Endometrium (tissue), 2 donors: Measurements from ENCODE around the gene FAM53B.
"Not testable (repeated sequence)": the region's sequence is repeated elsewhere in the genome, so short reads cannot be mapped to it uniquely, and the experiment has no call there.

Source experiments
- FAIRE-seq: peaks from 2 replicates; lab custom pipeline; 2012; peaks lifted over from hg19 to GRCh38; lab: Jason Lieb, UNC
- donor health status: control.
- donor health status: control.

FAM53B gene

GRCh38 chr10:124596962-124597845, 147.0 kb downstream of the FAM53B start:
- no peak for FAIRE-seq

GRCh38 chr10:124596116-124596785, 147.9 kb downstream of the FAM53B start:
- no peak for FAIRE-seq

- no peak for FAIRE-seq
These were observed 148.9 kb downstream of the FAM53B start for GRCh38 chr10:124595143-124595883.

- FAIRE-seq, result no peak
These were observed 149.9 kb downstream of the FAM53B start for GRCh38 chr10:124594240-124594639.

- no peak for FAIRE-seq
These were observed 150.7 kb downstream of the FAM53B start for GRCh38 chr10:124593431-124593985.

GRCh38 chr10:124592736-124593430, 151.3 kb downstream of the FAM53B start:
- FAIRE-seq, result no peak

GRCh38 chr10:124592101-124592500, 152.1 kb downstream of the FAM53B start:
- no peak for FAIRE-seq

- FAIRE-seq, result no peak
These were observed 153.1 kb downstream of the FAM53B start for GRCh38 chr10:124591123-124591495.

GRCh38 chr10:124590216-124591122, 153.7 kb downstream of the FAM53B start:
- FAIRE-seq, result no peak

GRCh38 chr10:124589491-124590041, 154.6 kb downstream of the FAM53B start:
- no peak for FAIRE-seq

GRCh38 chr10:124588736-124589490, 155.3 kb downstream of the FAM53B start:
- FAIRE-seq, result no peak

GRCh38 chr10:124588341-124588735, 155.8 kb downstream of the FAM53B start:
- not testable (repeated sequence) for FAIRE-seq

- FAIRE-seq, result no peak
These were observed 156.4 kb downstream of the FAM53B start for GRCh38 chr10:124587811-124588211.

GRCh38 chr10:124586142-124586541, 158.0 kb downstream of the FAM53B start:
- no peak for FAIRE-seq

GRCh38 chr10:124579011-124579399, 165.2 kb downstream of the FAM53B start:
- FAIRE-seq, result no peak

GRCh38 chr10:124578231-124579010, 165.8 kb downstream of the FAM53B start:
- FAIRE-seq, result no peak

- FAIRE-seq, result no peak
These were observed 166.5 kb downstream of the FAM53B start for GRCh38 chr10:124577651-124578050.

GRCh38 chr10:124576526-124577420, 167.4 kb downstream of the FAM53B start:
- no peak for FAIRE-seq
